Ovary (tissue), 9 donors: ENCODE data around the gene SETD4. TPM values are rescaled to one million over a fixed set of nuclear protein-coding genes. Genes with fewer than 3 reads are reported as not detected.

Experiments used
- DNase-seq, 5 donors: peaks; one replicate each; pipeline ENCODE4 v3.0.0-alpha.2; 2019 to 2020
- H3K27ac ChIP-seq, 2 donors: fragments of 200-600 bp; one replicate each; pipeline versions ENCODE4 v1.5.1 to v1.8.0; 2019 to 2022
- H3K27me3 ChIP-seq: fragments of 200-600 bp; one replicate; pipeline ENCODE4 v1.8.0; 2022
- H3K36me3 ChIP-seq: fragments of 200-600 bp; sonication (generic); one replicate; pipeline ENCODE4 v1.5.1; 2019
- H3K4me1 ChIP-seq: one replicate; pipeline ENCODE4 v1.8.1; 2013; ENCODE audit warnings: mild to moderate bottlenecking, moderate library complexity; ENCODE audit not compliant: insufficient read depth
- H3K4me3 ChIP-seq: fragments of 200-600 bp; sonication (generic); one replicate; pipeline ENCODE4 v1.5.1; 2017
- H3K9me3 ChIP-seq, 2 donors: fragments of 200-600 bp in 1 of 2; sonication (generic) in 1 of 2; one replicate each; pipeline versions ENCODE4 v1.5.1 to v1.8.1; 2013 to 2019; ENCODE audit warnings: mild to moderate bottlenecking in 1 of 2, moderate library complexity in 1 of 2
- CTCF ChIP-seq, 3 donors: fragments of 450-650 bp in 2 of 3; fragments of 200-600 bp in 1 of 3; IDR thresholded peaks; one replicate each; pipeline versions ENCODE4 v1.5.1 to v1.8.0; 2016 to 2022; ENCODE audit warnings: antibody characterized with exemption in 3 of 3, mild to moderate bottlenecking in 1 of 3
- EP300 ChIP-seq: sonication (generic); formaldehyde crosslinking; IDR thresholded peaks from one replicate; pipeline ENCODE4 v1.6.1; 2017; ENCODE audit warnings: antibody characterized with exemption
- POLR2A ChIP-seq: fragments of 450-650 bp; IDR thresholded peaks from one replicate; pipeline ENCODE4 v1.6.1; 2017; ENCODE audit warnings: antibody characterized with exemption, mild to moderate bottlenecking, moderate library complexity
- WGBS, 3 donors: extraction: QIAGEN DNeasy Blood & Tissue Kit in 1 of 3; methylation state at CpG; one replicate each; pipeline versions ENCODE4 v1.1.5 to v1.1.7; 2013 to 2017; 5-methylcytosine and 5-hydroxymethylcytosine counted together
- intact Hi-C, 4 donors: fragments of 100-400 bp; cut with DNase I; formaldehyde crosslinking; loops; one replicate each; pipeline versions ENCODE4 v1.11.0 to v1.15.1; 2022 to 2023
- polyA plus RNA-seq, 2 donors: library from polyadenylated mRNA; stranded (reverse); fragments of 200-250 nt in 1 of 2; fragments of 350-450 nt in 1 of 2; fragmentation: Illumina TruSeq in 1 of 2; extraction: RNeasy Lipid Tissue Mini Kit (QIAGEN cat#74804) in 1 of 2; gene quantifications; one replicate each; pipeline ENCODE4 v1.2.3, GENCODE V29; 2013 to 2014
- total RNA-seq, 7 donors: library from RNA; depleted of rRNA in 2 of 7; stranded (reverse); fragments of >200 nt in 2 of 7; fragmentation: NEBNext Ultra II Directional in 3 of 7; extraction: Animal tissue kit (Norgen Biotek cat#: 25700) in 3 of 7; gene quantifications; one replicate each; pipeline versions ENCODE4 v1.1.0 to v1.2.4, GENCODE V29; 2016 to 2023
- donor health status: DM: no; HTN: no; CAD: no; lungs with moderate emphysema.
- donor health status: DM: no; HTN: no; CAD: no.
- donor health status: Bipolar disorder and iron deficiency.
- donor health status: DM: yes; HTN: yes; CAD: no.
- donor health status: DM: no; HTN: no; CAD: no.
- donor health status: DM: yes; HTN: yes; CAD: no.

SETD4 gene
- total and polyA plus RNA-seq, 9 donors, result 11.6 to 22.9 (median 15.6) TPM

- Histone ChIP-seq H3K27ac (no peak overlapping the region), H3K4me3 (no peak overlapping the region), H3K9me3 (no peaks in the 10 kb centered on the region), H3K4me1 (peaks cover 2% of the 10 kb centered on the region), H3K36me3 (no peaks in the 10 kb centered on the region), H3K27me3 (no peaks in the 10 kb centered on the region)
- no peak for DNase-seq
- no peak for TF ChIP-seq POLR2A
- no peak for TF ChIP-seq CTCF (IDR thresholded peaks at IDR 0.05)
- TF ChIP-seq EP300, result no peak
- 86 to 90% (median 88%) methylated on average over 17 of the region's 17 CpGs for WGBS, 3 donors
- intact Hi-C loops, result no loop called here
Observed at GRCh38 chr21:36038701-36039497, 21.4 kb downstream of the SETD4 start.

- H3K36me3 ChIP-seq, result no peaks in the 10 kb centered on the region
- DNase-seq, result no peak
Observed at GRCh38 chr21:36035381-36035791, 24.9 kb downstream of the SETD4 start.

GRCh38 chr21:36034211-36034913, 26.0 kb downstream of the SETD4 start:
- TF ChIP-seq POLR2A, result no peak
- no peak for TF ChIP-seq EP300
- TF ChIP-seq CTCF (IDR thresholded peaks at IDR 0.05), result no peak
- H3K9me3 ChIP-seq, result no peaks in the 10 kb centered on the region
- H3K27ac ChIP-seq, result no peak overlapping the region
- intact Hi-C loops, result loop anchor here in 1 of 4 donors (5.0 kb wide), 1 partner anchor 102 kb away; no protein-coding TSS in a partner anchor
- no peaks in the 10 kb centered on the region for H3K4me1 ChIP-seq
- WGBS, 3 donors, result 78 to 86% (median 82%) methylated on average over 16 of the region's 16 CpGs
- H3K36me3 ChIP-seq, result no peaks in the 10 kb centered on the region
- no peak overlapping the region for H3K4me3 ChIP-seq
- no peak for DNase-seq
- no peaks in the 10 kb centered on the region for H3K27me3 ChIP-seq

More at GRCh38 chr21:36035381-36035791, 24.9 kb downstream of the SETD4 start:
- TF ChIP-seq CTCF (IDR thresholded peaks at IDR 0.05) (no peak), POLR2A (no peak), EP300 (no peak)
- H3K9me3 ChIP-seq, result no peaks in the 10 kb centered on the region
- 76 to 88% (median 84%) methylated on average over 10 of the region's 10 CpGs for WGBS, 3 donors
- H3K4me1 ChIP-seq, result peaks cover 2% of the 10 kb centered on the region
- intact Hi-C loops, result no loop called here
- H3K4me3 ChIP-seq, result no peak overlapping the region
- H3K27me3 ChIP-seq, result no peaks in the 10 kb centered on the region
- H3K27ac ChIP-seq, result no peak overlapping the region

- intact Hi-C loops, result loop anchor here in 1 of 4 donors (5.0 kb wide), 1 partner anchor 101 kb away; no protein-coding TSS in a partner anchor
- no peak overlapping the region for H3K4me3 ChIP-seq
- no peaks in the 10 kb centered on the region for H3K4me1 ChIP-seq
- no peak for DNase-seq
- 70 to 85% (median 76%) methylated on average over 24 to 28 of the region's 28 CpGs for WGBS, 3 donors
- H3K36me3 ChIP-seq, result no peaks in the 10 kb centered on the region
- H3K27ac ChIP-seq, result no peak overlapping the region
- TF ChIP-seq POLR2A, result no peak
- no peak for TF ChIP-seq CTCF (IDR thresholded peaks at IDR 0.05)
- no peak for TF ChIP-seq EP300
- no peaks in the 10 kb centered on the region for H3K27me3 ChIP-seq
- H3K9me3 ChIP-seq, result no peaks in the 10 kb centered on the region
Observed at GRCh38 chr21:36032647-36033406, 27.5 kb downstream of the SETD4 start.
